Endodermal cell (in vitro differentiated cells): ENCODE results near the gene TULP3. TPM values are rescaled to one million over a fixed set of nuclear protein-coding genes. Genes with fewer than 3 reads are reported as not detected.
A peak's percentile ranks its signal among the peaks of the same experiment; 100 is the strongest.

ENCODE experiments used
- DNase-seq: peaks from one replicate; pipeline ENCODE4 v3.0.0-alpha.2; 2017
- H3K27ac ChIP-seq: 2 replicates; pipeline ENCODE4 v1.5.1; 2013; ENCODE audit warnings: mild to moderate bottlenecking, low read depth, low read length, moderate library complexity
- H3K27me3 ChIP-seq: 2 replicates; pipeline ENCODE4 v1.6.1; 2013; ENCODE audit warnings: mild to moderate bottlenecking, low read length, moderate library complexity; ENCODE audit not compliant: insufficient read depth, control insufficient read depth, poor library complexity, severe bottlenecking
- H3K36me3 ChIP-seq: 2 replicates; pipeline ENCODE4 v1.7.0; 2013; ENCODE audit warnings: mild to moderate bottlenecking, low read length, moderate library complexity; ENCODE audit not compliant: control insufficient read depth, insufficient read depth
- H3K4me1 ChIP-seq: one replicate; pipeline ENCODE4 v1.7.0; 2013; ENCODE audit warnings: low read length; ENCODE audit not compliant: control insufficient read depth, insufficient read depth
- H3K4me3 ChIP-seq: 2 replicates; pipeline ENCODE4 v1.5.1; 2013; ENCODE audit warnings: mild to moderate bottlenecking, low read length, moderate library complexity
- H3K9ac ChIP-seq: 2 replicates; pipeline ENCODE4 v1.6.1; 2013; ENCODE audit warnings: mild to moderate bottlenecking, low read length, moderate library complexity; ENCODE audit not compliant: poor library complexity, severe bottlenecking; ENCODE audit errors: extremely low read depth
- H3K9me3 ChIP-seq: 2 replicates; pipeline ENCODE4 v1.6.1; 2013; ENCODE audit warnings: mild to moderate bottlenecking, low read length, moderate library complexity; ENCODE audit not compliant: control insufficient read depth
- H3K27ac Mint-ChIP-seq: 2 replicates; pipeline ENCODE4 v1.8.0; 2020; ENCODE audit warnings: mixed read lengths
- H3K27me3 Mint-ChIP-seq: 2 replicates; pipeline ENCODE4 v1.8.0; 2021; ENCODE audit warnings: mild to moderate bottlenecking, mixed read lengths; ENCODE audit not compliant: insufficient read depth
- H3K36me3 Mint-ChIP-seq: 2 replicates; pipeline ENCODE4 v1.8.0; 2020; ENCODE audit warnings: low read depth, mixed read lengths
- H3K4me1 Mint-ChIP-seq: 2 replicates; pipeline ENCODE4 v1.8.0; 2020; ENCODE audit warnings: mixed read lengths
- H3K4me3 Mint-ChIP-seq: 2 replicates; pipeline ENCODE4 v1.8.0; 2020; ENCODE audit warnings: mild to moderate bottlenecking, moderate library complexity, mixed read lengths
- H3K9me3 Mint-ChIP-seq: 2 replicates; pipeline ENCODE4 v1.8.0; 2020; ENCODE audit warnings: mild to moderate bottlenecking, mixed read lengths
- CTCF ChIP-seq: fragments of 200-600 bp; sonication (generic); conservative IDR thresholded peaks from 2 replicates; pipeline ENCODE4 v1.5.0; 2021; ENCODE audit warnings: antibody characterized with exemption, mild to moderate bottlenecking
- WGBS, 2 experiments: methylation state at CpG; one replicate each; pipeline versions ENCODE4 v1.1.5 to v1.1.7; 2013; ENCODE audit warnings: missing lambda C conversion rate in 2 of 2, mixed read lengths in 1 of 2; ENCODE audit not compliant: insufficient coverage in 1 of 2, insufficient read length in 1 of 2; 5-methylcytosine and 5-hydroxymethylcytosine counted together
- total RNA-seq, 2 donors: library from RNA; stranded (reverse); fragmentation: NEBNext Ultra II Directional in 1 of 2; extraction: Animal tissue kit (Norgen Biotek cat#: 25700) in 1 of 2; gene quantifications; 2 replicates in 1 of 2; 3 replicates in 1 of 2; pipeline ENCODE4 v1.2.1, GENCODE V29; 2021

TULP3 gene
- total RNA-seq, 2 donors from 2014 or later, result 28.1 to 47.9 TPM

GRCh38 chr12:2944401-2945047 lies 53.8 kb downstream of the TULP3 start:
- Mint-ChIP-seq H3K27ac (peak overlapping the region; percentile 1), H3K4me1 (peaks cover 6% of the 10 kb centered on the region), H3K9me3 (no peaks in the 10 kb centered on the region), H3K4me3 (no peak overlapping the region), H3K36me3 (peaks cover 20% of the 10 kb centered on the region), H3K27me3 (peaks cover 2% of the 10 kb centered on the region)
- Histone ChIP-seq H3K27ac (no peak overlapping the region), H3K4me1 (no peaks in the 10 kb centered on the region), H3K27me3 (no peaks in the 10 kb centered on the region), H3K36me3 (peaks cover 15% of the 10 kb centered on the region), H3K4me3 (no peak overlapping the region), H3K9me3 (no peaks in the 10 kb centered on the region), H3K9ac (no peak overlapping the region)
- peak; percentile 100 for TF ChIP-seq CTCF
- peak; percentile 97 for DNase-seq
- 57 to 59% methylated on average over 21 to 24 of the region's 24 CpGs for WGBS, 2 experiments

GRCh38 chr12:2949411-2949810 lies 58.7 kb downstream of the TULP3 start:
- no peaks in the 10 kb centered on the region for H3K9me3 Mint-ChIP-seq
- 83 to 87% methylated on average over 2 to 4 of the region's 4 CpGs for WGBS, 2 experiments
- no peak overlapping the region for H3K9ac ChIP-seq

GRCh38 chr12:2955888-2956287 lies 65.2 kb downstream of the TULP3 start:
- Histone ChIP-seq H3K9me3 (no peaks in the 10 kb centered on the region), H3K9ac (no peak overlapping the region), H3K27me3 (no peaks in the 10 kb centered on the region), H3K4me3 (no peak overlapping the region), H3K4me1 (peaks cover 4% of the 10 kb centered on the region), H3K36me3 (no peaks in the 10 kb centered on the region), H3K27ac (no peak overlapping the region)
- no peak for TF ChIP-seq CTCF
- Mint-ChIP-seq H3K36me3 (no peaks in the 10 kb centered on the region), H3K27me3 (peaks cover 11% of the 10 kb centered on the region), H3K4me3 (no peak overlapping the region), H3K27ac (no peak overlapping the region), H3K9me3 (no peaks in the 10 kb centered on the region), H3K4me1 (peaks cover 27% of the 10 kb centered on the region)
- WGBS, 2 experiments, result 95 to 100% methylated on average over 1 of the region's 1 CpG
- DNase-seq, result no peak

More at GRCh38 chr12:2949411-2949810, 58.7 kb downstream of the TULP3 start:
- no peak overlapping the region for H3K4me3 Mint-ChIP-seq
- TF ChIP-seq CTCF, result no peak
- Histone ChIP-seq H3K36me3 (no peaks in the 10 kb centered on the region), H3K9me3 (no peaks in the 10 kb centered on the region), H3K27me3 (no peaks in the 10 kb centered on the region), H3K4me1 (no peaks in the 10 kb centered on the region), H3K27ac (no peak overlapping the region), H3K4me3 (no peak overlapping the region)
- no peak overlapping the region for H3K27ac Mint-ChIP-seq
- no peaks in the 10 kb centered on the region for H3K36me3 Mint-ChIP-seq
- no peaks in the 10 kb centered on the region for H3K4me1 Mint-ChIP-seq
- H3K27me3 Mint-ChIP-seq, result peaks cover 2% of the 10 kb centered on the region
- no peak for DNase-seq
